Posterior vena cava (tissue), 2 donors: Measurements from ENCODE around the gene CDH23. TPM values are rescaled to one million over a fixed set of nuclear protein-coding genes. Genes with fewer than 3 reads are reported as not detected.
A peak's percentile ranks its signal among the peaks of the same experiment; 100 is the strongest.

Source experiments
- DNase-seq: peaks from one replicate; pipeline ENCODE4 v3.0.0-alpha.2; 2020; ENCODE audit warnings: low spot score
- intact Hi-C, 2 donors: fragments of 100-400 bp; cut with DNase I; formaldehyde crosslinking; loops; one replicate each; pipeline versions ENCODE4 v1.14.1 to v1.14.2; 2022 to 2023
- total RNA-seq, 2 donors: library from RNA; stranded (reverse); fragmentation: NEBNext Ultra II Directional; extraction: Animal tissue kit (Norgen Biotek cat#: 25700); gene quantifications; one replicate each; pipeline ENCODE4 v1.2.1, GENCODE V29; 2021
- donor health status: DM: yes; HTN: yes; CAD: no.
- donor health status: DM: yes; HTN: yes; CAD: no.

The CDH23 gene
- total RNA-seq, 2 donors from 2014 or later, result 24.5 to 43.0 TPM

- DNase-seq, result no peak
- intact Hi-C loops, result no loop called here
Observed at GRCh38 chr10:71472466-71472865, 75.7 kb downstream of the CDH23 start.

GRCh38 chr10:71472912-71473311 is 76.2 kb downstream of the CDH23 start:
- intact Hi-C loops, result no loop called here
- DNase-seq, result no peak

GRCh38 chr10:71473671-71474599 is 77.2 kb downstream of the CDH23 start:
- no peak for DNase-seq
- intact Hi-C loops, result no loop called here

- no peak for DNase-seq
- intact Hi-C loops, result no loop called here
Observed at GRCh38 chr10:71474702-71475242, 78.1 kb downstream of the CDH23 start.

- intact Hi-C loops, result no loop called here
- no peak for DNase-seq
Observed at GRCh38 chr10:71475243-71475871, 78.6 kb downstream of the CDH23 start.

- no peak for DNase-seq
Observed at GRCh38 chr10:71476228-71477011, 79.7 kb downstream of the CDH23 start.

GRCh38 chr10:71478173-71478572 is 81.5 kb downstream of the CDH23 start:
- DNase-seq, result no peak
- intact Hi-C loops, result no loop called here

More at GRCh38 chr10:71476228-71477011, 79.7 kb downstream of the CDH23 start:
- intact Hi-C loops, result no loop called here

GRCh38 chr10:71478813-71479365 is 82.2 kb downstream of the CDH23 start:
- intact Hi-C loops, result no loop called here
- DNase-seq, result no peak

GRCh38 chr10:71479831-71480230 is 83.1 kb downstream of the CDH23 start:
- intact Hi-C loops, result no loop called here
- DNase-seq, result no peak

- DNase-seq, result no peak
- intact Hi-C loops, result no loop called here
Observed at GRCh38 chr10:71480662-71481061, 83.9 kb downstream of the CDH23 start.

GRCh38 chr10:71481746-71482410 is 85.2 kb downstream of the CDH23 start:
- no peak for DNase-seq
- intact Hi-C loops, result no loop called here

- intact Hi-C loops, result no loop called here
- DNase-seq, result no peak
Observed at GRCh38 chr10:71482620-71483019, 85.9 kb downstream of the CDH23 start.

- intact Hi-C loops, result no loop called here
- DNase-seq, result peak; percentile 37
Observed at GRCh38 chr10:71483135-71483534, 86.4 kb downstream of the CDH23 start.

GRCh38 chr10:71483885-71484751 is 87.4 kb downstream of the CDH23 start:
- intact Hi-C loops, result no loop called here
- peak; percentile 48 for DNase-seq

- DNase-seq, result peak; percentile 81
- intact Hi-C loops, result no loop called here
Observed at GRCh38 chr10:71486484-71487114, 89.9 kb downstream of the CDH23 start.

- intact Hi-C loops, result no loop called here
Observed at GRCh38 chr10:71487726-71488125, 91.0 kb downstream of the CDH23 start.

GRCh38 chr10:71489077-71489476 is 92.4 kb downstream of the CDH23 start:
- no peak for DNase-seq
- intact Hi-C loops, result no loop called here

More at GRCh38 chr10:71487726-71488125, 91.0 kb downstream of the CDH23 start:
- DNase-seq, result peak; percentile 38
